Spleen (tissue), 7 donors: ENCODE measurements around the gene BTG2.

Experiments used
- POLR2A ChIP-seq, 3 donors: fragments of 450-650 bp; IDR thresholded peaks; one replicate each; pipeline ENCODE4 v1.5.1; 2017; ENCODE audit warnings: antibody characterized with exemption in 3 of 3, mild to moderate bottlenecking in 1 of 3
- TF ChIP-seq, protein P1 (sequence below), 11 experiments: fragments of 200-600 bp in 7 of 11; fragments of 450-650 bp in 4 of 11; sonication (generic) in 4 of 11; IDR thresholded peaks in 8 of 11; conservative IDR thresholded peaks in 3 of 11; 1 replicate in 7 of 11; 2 replicates in 4 of 11; pipeline versions ENCODE4 v1.4.0 to v1.8.0; 2016 to 2021; ENCODE audit warnings: antibody characterized with exemption in 11 of 11, inconsistent platforms in 4 of 11, mild to moderate bottlenecking in 1 of 11
- donor health status: DM: no; HTN: no; CAD: no; lungs with moderate emphysema.
- donor health status: DM: no; HTN: no; CAD: no.
- donor health status: DM: no; HTN: no; CAD: no.

DNA sequence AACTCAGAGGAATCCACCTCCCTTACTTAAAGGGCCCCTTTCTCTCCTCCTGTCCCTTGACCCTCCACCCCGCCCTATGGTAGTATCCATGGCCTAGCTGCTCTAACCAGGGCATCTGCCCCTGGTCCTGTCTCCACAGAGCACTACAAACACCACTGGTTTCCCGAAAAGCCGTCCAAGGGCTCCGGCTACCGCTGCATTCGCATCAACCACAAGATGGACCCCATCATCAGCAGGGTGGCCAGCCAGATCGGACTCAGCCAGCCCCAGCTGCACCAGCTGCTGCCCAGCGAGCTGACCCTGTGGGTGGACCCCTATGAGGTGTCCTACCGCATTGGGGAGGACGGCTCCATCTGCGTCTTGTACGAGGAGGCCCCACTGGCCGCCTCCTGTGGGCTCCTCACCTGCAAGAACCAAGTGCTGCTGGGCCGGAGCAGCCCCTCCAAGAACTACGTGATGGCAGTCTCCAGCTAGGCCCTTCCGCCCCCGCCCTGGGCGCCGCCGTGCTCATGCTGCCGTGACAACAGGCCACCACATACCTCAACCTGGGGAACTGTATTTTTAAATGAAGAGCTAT, 1.7 kb downstream of the BTG2 start:
- TF ChIP-seq POLR2A (IDR thresholded peaks at IDR 0.05): no peak
- TF ChIP-seq, protein P1, sequence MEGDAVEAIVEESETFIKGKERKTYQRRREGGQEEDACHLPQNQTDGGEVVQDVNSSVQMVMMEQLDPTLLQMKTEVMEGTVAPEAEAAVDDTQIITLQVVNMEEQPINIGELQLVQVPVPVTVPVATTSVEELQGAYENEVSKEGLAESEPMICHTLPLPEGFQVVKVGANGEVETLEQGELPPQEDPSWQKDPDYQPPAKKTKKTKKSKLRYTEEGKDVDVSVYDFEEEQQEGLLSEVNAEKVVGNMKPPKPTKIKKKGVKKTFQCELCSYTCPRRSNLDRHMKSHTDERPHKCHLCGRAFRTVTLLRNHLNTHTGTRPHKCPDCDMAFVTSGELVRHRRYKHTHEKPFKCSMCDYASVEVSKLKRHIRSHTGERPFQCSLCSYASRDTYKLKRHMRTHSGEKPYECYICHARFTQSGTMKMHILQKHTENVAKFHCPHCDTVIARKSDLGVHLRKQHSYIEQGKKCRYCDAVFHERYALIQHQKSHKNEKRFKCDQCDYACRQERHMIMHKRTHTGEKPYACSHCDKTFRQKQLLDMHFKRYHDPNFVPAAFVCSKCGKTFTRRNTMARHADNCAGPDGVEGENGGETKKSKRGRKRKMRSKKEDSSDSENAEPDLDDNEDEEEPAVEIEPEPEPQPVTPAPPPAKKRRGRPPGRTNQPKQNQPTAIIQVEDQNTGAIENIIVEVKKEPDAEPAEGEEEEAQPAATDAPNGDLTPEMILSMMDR (IDR thresholded peaks at IDR 0.05 in 8 of 11, conservative IDR thresholded peaks at IDR 0.05 in 3 of 11): no peak
